Kidney (tissue), 14 donors: ENCODE measurements around the gene UBE2N. TPM values are rescaled to one million over a fixed set of nuclear protein-coding genes. Genes with fewer than 3 reads are reported as not detected.
"Not testable (repeated sequence)": the region's sequence is repeated elsewhere in the genome, so short reads cannot be mapped to it uniquely, and the experiment has no call there.

ENCODE experiments used
- DNase-seq, 5 donors: peaks; one replicate each; pipeline ENCODE4 v3.0.0-alpha.2; 2013 to 2020
- FAIRE-seq: peaks from 2 replicates; lab custom pipeline; 2012; peaks lifted over from hg19 to GRCh38; lab: Jason Lieb, UNC
- H3K27ac ChIP-seq, 2 donors: one replicate each; pipeline ENCODE4 v1.7.0; 2013; ENCODE audit warnings: low read depth in 2 of 2, low read length in 2 of 2, inconsistent platforms in 1 of 2
- H3K27me3 ChIP-seq: one replicate; pipeline ENCODE4 v1.7.1; 2013; ENCODE audit warnings: low read length, inconsistent platforms; ENCODE audit not compliant: control insufficient read depth, insufficient read depth
- H3K36me3 ChIP-seq, 3 donors: one replicate each; pipeline versions ENCODE4 v1.7.0 to v1.7.1; 2013; ENCODE audit warnings: low read length in 3 of 3, control low read depth in 1 of 3, inconsistent platforms in 1 of 3; ENCODE audit not compliant: insufficient read depth in 3 of 3, control insufficient read depth in 2 of 3
- H3K4me1 ChIP-seq, 3 donors: one replicate each; pipeline versions ENCODE4 v1.7.0 to v1.7.1; 2013; ENCODE audit warnings: low read length in 3 of 3, inconsistent platforms in 1 of 3, low read depth in 1 of 3; ENCODE audit not compliant: control insufficient read depth in 2 of 3, insufficient read depth in 2 of 3
- H3K4me3 ChIP-seq, 3 donors: one replicate each; pipeline versions ENCODE4 v1.7.0 to v1.8.1; 2013; ENCODE audit warnings: low read length in 3 of 3, control low read depth in 1 of 3, inconsistent platforms in 1 of 3
- H3K9ac ChIP-seq, 3 donors: one replicate each; pipeline versions ENCODE4 v1.7.0 to v1.7.1; 2013; ENCODE audit warnings: low read length in 3 of 3, control low read depth in 1 of 3, inconsistent platforms in 1 of 3
- H3K9me3 ChIP-seq, 3 donors: one replicate each; pipeline versions ENCODE4 v1.7.0 to v1.7.1; 2013; ENCODE audit warnings: low read length in 3 of 3, control low read depth in 1 of 3, inconsistent platforms in 1 of 3; ENCODE audit not compliant: control insufficient read depth in 2 of 3, insufficient read depth in 1 of 3
- intact Hi-C: fragments of 100-400 bp; cut with DNase I; formaldehyde crosslinking; loops from one replicate; pipeline ENCODE4 v1.11.1; 2022
- polyA plus RNA-seq: library from polyadenylated mRNA; stranded (reverse); fragments of 350-450 nt; fragmentation: Illumina TruSeq; extraction: RNeasy Lipid Tissue Mini Kit (QIAGEN cat#74804); gene quantifications from one replicate; pipeline ENCODE4 v1.2.3, GENCODE V29; 2014; ENCODE audit warnings: low read depth, low replicate concordance; ENCODE audit not compliant: insufficient read depth
- total RNA-seq: library from RNA; stranded (reverse); fragmentation: NEBNext Ultra II Directional; extraction: Animal tissue kit (Norgen Biotek cat#: 25700); gene quantifications from one replicate; pipeline ENCODE4 v1.2.1, GENCODE V29; 2021
- TF ChIP-seq, protein P1 (sequence below): IDR thresholded peaks from 3 replicates; pipeline ENCODE4 v1.5.1; 2012; ENCODE audit warnings: mild to moderate bottlenecking, moderate library complexity, borderline replicate concordance; ENCODE audit not compliant: insufficient read depth; ENCODE audit errors: extremely low read depth
- donor health status: control.
- donor health status: control.
- donor health status: control.
- donor health status: control.
- donor health status: control.
- donor health status: DM: yes; HTN: yes; CAD: no.
- donor health status: Normal renal cell carcinoma (clear cell type).

UBE2N gene
- total and polyA plus RNA-seq, 2 donors from 2014 or later, result 84.7 to 97.3 TPM

DNA sequence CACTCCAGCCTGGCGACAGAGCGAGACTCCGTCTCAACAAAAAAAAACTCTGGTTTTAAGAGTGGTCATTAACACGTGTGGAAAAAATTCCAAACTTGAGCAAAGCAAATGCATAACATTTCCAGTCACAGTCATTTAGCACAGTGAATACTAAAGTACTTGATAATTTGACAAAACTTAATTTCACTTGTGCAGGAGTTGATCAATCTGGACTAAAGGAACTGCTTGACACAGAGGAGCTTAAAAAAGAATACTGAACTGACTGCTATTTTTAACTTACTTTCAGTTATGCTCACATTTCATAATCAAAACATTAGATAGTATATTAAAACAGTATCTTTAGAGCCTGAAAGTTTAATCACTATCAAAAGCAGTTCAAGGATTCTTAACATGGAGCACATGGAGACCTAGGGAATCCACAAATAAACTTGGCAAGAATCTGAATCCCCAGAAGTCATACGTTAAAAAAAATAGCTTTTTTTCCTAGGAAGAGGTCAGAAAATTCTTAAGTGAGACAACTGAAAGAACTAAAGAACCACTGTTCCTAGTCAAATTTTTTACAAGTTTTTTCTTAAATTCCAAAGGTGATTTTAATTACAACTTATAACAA is 7.4 kb downstream of the UBE2N start:
- peaks cover 0 to 15% (median 0%) of the 10 kb centered on the region in 3 donors for H3K4me1 ChIP-seq
- H3K36me3 ChIP-seq, result no peaks in the 10 kb centered on the region
- H3K27ac ChIP-seq, result no peak overlapping the region
- intact Hi-C loops, result no loop called here
- H3K27me3 ChIP-seq, result no peaks in the 10 kb centered on the region
- TF ChIP-seq, protein P1, sequence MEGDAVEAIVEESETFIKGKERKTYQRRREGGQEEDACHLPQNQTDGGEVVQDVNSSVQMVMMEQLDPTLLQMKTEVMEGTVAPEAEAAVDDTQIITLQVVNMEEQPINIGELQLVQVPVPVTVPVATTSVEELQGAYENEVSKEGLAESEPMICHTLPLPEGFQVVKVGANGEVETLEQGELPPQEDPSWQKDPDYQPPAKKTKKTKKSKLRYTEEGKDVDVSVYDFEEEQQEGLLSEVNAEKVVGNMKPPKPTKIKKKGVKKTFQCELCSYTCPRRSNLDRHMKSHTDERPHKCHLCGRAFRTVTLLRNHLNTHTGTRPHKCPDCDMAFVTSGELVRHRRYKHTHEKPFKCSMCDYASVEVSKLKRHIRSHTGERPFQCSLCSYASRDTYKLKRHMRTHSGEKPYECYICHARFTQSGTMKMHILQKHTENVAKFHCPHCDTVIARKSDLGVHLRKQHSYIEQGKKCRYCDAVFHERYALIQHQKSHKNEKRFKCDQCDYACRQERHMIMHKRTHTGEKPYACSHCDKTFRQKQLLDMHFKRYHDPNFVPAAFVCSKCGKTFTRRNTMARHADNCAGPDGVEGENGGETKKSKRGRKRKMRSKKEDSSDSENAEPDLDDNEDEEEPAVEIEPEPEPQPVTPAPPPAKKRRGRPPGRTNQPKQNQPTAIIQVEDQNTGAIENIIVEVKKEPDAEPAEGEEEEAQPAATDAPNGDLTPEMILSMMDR, result no peak
- no peak overlapping the region for H3K9ac ChIP-seq
- H3K9me3 ChIP-seq, result no peaks in the 10 kb centered on the region
- FAIRE-seq, result peak; percentile 3
- peak overlapping the region in 1 of 3 donors; percentile 33 for H3K4me3 ChIP-seq
- no peak for DNase-seq

DNA sequence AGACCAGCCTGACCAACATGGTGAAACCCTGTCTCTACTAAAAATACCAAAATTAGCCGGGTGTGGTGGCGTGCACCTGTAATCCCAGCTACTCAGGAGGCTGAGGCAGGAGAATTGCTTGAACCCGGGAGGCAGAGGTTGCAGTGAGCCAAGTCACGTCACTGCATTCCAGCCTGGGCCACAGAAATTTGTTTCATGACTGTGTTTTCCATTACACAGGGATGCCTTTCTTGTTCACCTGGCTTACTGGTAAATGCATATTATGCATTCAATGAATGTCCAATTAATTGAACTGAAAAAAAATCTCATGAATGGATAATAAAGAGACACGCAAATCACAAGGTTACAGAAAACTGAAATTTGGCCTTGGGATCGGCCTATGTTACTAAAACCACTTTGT is 9.7 kb downstream of the UBE2N start:
- H3K9ac ChIP-seq, H3K4me1 ChIP-seq, DNase-seq, H3K4me3 ChIP-seq, FAIRE-seq, H3K27me3 ChIP-seq, H3K27ac ChIP-seq, H3K36me3 ChIP-seq, H3K9me3 ChIP-seq, intact Hi-C loops: not testable (repeated sequence)

GRCh38 chr12:93430280-93430679 is 11.5 kb downstream of the UBE2N start:
- intact Hi-C loops, result no loop called here
- DNase-seq, result no peak
- peaks cover 0 to 15% (median 9%) of the 10 kb centered on the region in 3 donors for H3K4me1 ChIP-seq
- H3K27me3 ChIP-seq, result no peaks in the 10 kb centered on the region
- no peak for FAIRE-seq
- TF ChIP-seq, protein P1, result no peak
- no peaks in the 10 kb centered on the region for H3K36me3 ChIP-seq
- H3K27ac ChIP-seq, result no peak overlapping the region
- H3K9me3 ChIP-seq, result no peaks in the 10 kb centered on the region
- no peak overlapping the region for H3K4me3 ChIP-seq
- no peak overlapping the region for H3K9ac ChIP-seq

- Histone ChIP-seq H3K27ac (no peak overlapping the region), H3K9ac (no peak overlapping the region), H3K36me3 (no peaks in the 10 kb centered on the region), H3K4me3 (no peak overlapping the region), H3K4me1 (peaks cover 0 to 19% (median 14%) of the 10 kb centered on the region in 3 donors), H3K9me3 (no peaks in the 10 kb centered on the region), H3K27me3 (no peaks in the 10 kb centered on the region)
- no peak for FAIRE-seq
- intact Hi-C loops, result no loop called here
- DNase-seq, result no peak
- TF ChIP-seq, protein P1, result no peak
Measured at GRCh38 chr12:93429852-93430251, 11.9 kb downstream of the UBE2N start.
